ENCODE data around the gene RPS15.

RPS15 gene

DNA sequence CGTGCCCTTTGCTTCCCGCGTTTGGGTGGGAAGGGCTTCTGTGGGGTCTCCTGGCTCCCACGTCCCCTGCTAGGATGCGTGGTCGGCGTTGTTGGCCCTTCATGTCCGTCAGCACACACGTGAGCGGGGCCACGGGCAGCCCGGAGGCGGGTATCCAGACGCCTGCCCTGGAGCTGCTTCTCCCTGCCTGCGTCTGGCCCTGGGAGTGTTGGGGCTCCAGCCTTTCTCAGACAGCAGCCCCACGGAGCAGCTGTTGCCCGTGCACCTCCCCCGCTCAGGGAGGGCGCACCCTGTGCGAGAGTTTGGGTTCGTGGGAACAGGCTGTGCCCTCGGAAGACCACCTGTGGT lies 16.3 kb upstream of the RPS15 start:
- DNase-seq = no peak
- Histone ChIP-seq H3K36me3 (ENCODE audit: control insufficient read depth in 4 of 4, insufficient read depth in 4 of 4, low read length in 3 of 4) (peaks cover 23 to 96% (median 81%) of the 10 kb centered on the region in 4 experiments), H3K27me3 (replicated peaks in 2 of 5; ENCODE audit: control insufficient read depth in 4 of 5, insufficient read depth in 5 of 5, low read length in 4 of 5) (no peaks in the 10 kb centered on the region), H3K27ac (ENCODE audit: insufficient read depth in 1 of 2, low read depth in 1 of 2, low read length in 2 of 2, poor library complexity in 1 of 2, severe bottlenecking in 2 of 2) (no peak overlapping the region), H3K4me3 (ENCODE audit: control insufficient read depth in 1 of 7, extremely low read depth in 1 of 7, insufficient read depth in 4 of 7, low read depth in 2 of 7, low read length in 6 of 7) (no peak overlapping the region), H3K9me3 (ENCODE audit: control extremely low read depth in 1 of 5, control insufficient read depth in 4 of 5, insufficient read depth in 2 of 5, low read depth in 1 of 5, low read length in 4 of 5) (no peaks in the 10 kb centered on the region), H3K4me1 (ENCODE audit: control extremely low read depth in 1 of 4, control insufficient read depth in 4 of 4, insufficient read depth in 4 of 4, low read length in 3 of 4) (peaks cover 0 to 1% (median 0%) of the 10 kb centered on the region in 4 experiments)
- POLR2A ChIA-PET = no interaction called here
- 98% methylated on average over 22 of the region's 22 CpGs for WGBS (ENCODE audit: insufficient coverage)
- CTCF ChIA-PET = no interaction called here

GRCh38 chr19:1422360-1422759 lies 15.8 kb upstream of the RPS15 start:
- Histone ChIP-seq H3K27ac (ENCODE audit: insufficient read depth in 1 of 2, low read depth in 1 of 2, low read length in 2 of 2, poor library complexity in 1 of 2, severe bottlenecking in 2 of 2) (no peak overlapping the region), H3K9me3 (ENCODE audit: control extremely low read depth in 1 of 5, control insufficient read depth in 4 of 5, insufficient read depth in 2 of 5, low read depth in 1 of 5, low read length in 4 of 5) (no peaks in the 10 kb centered on the region), H3K4me1 (ENCODE audit: control extremely low read depth in 1 of 4, control insufficient read depth in 4 of 4, insufficient read depth in 4 of 4, low read length in 3 of 4) (no peaks in the 10 kb centered on the region), H3K27me3 (replicated peaks in 2 of 5; ENCODE audit: control insufficient read depth in 4 of 5, insufficient read depth in 5 of 5, low read length in 4 of 5) (no peaks in the 10 kb centered on the region), H3K4me3 (ENCODE audit: control insufficient read depth in 1 of 7, extremely low read depth in 1 of 7, insufficient read depth in 4 of 7, low read depth in 2 of 7, low read length in 6 of 7) (no peak overlapping the region), H3K36me3 (ENCODE audit: control insufficient read depth in 4 of 4, insufficient read depth in 4 of 4, low read length in 3 of 4) (peaks cover 23 to 96% (median 80%) of the 10 kb centered on the region in 4 experiments)
- POLR2A ChIA-PET = no interaction called here
- CTCF ChIA-PET = no interaction called here
- DNase-seq = no peak
- WGBS (ENCODE audit: insufficient coverage) = 96% methylated on average over 15 of the region's 16 CpGs

DNA sequence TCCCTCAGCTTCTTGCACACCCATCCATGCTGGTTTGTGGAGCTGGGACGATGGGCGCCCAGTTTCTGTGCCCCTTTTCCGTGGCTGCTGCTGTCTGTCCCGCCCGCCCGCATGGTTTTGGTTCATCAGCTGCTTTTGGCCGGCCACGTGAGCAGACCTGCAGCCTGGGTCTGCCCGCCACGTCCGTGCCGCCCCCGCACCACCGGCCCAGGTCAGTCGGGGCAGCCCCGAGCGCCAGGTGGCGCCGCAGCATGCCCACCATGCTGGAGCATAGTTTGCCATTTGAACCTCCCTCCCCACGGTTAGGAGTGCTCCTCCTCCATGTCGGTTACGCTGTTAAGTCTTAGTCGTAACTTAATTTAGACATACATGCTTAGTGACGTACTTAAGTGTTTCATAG lies 15.3 kb upstream of the RPS15 start:
- DNase-seq = no peak
- no peaks in the 10 kb centered on the region for H3K9me3 ChIP-seq (ENCODE audit: control extremely low read depth in 1 of 5, control insufficient read depth in 4 of 5, insufficient read depth in 2 of 5, low read depth in 1 of 5, low read length in 4 of 5)
- ChIA-PET POLR2A (no interaction called here), CTCF (interaction anchor here (1.1 kb wide), 1 partner anchor 14 kb away, joined by 3 read pairs; no protein-coding TSS in a partner anchor)
- no peaks in the 10 kb centered on the region for H3K27me3 ChIP-seq (replicated peaks in 2 of 5; ENCODE audit: control insufficient read depth in 4 of 5, insufficient read depth in 5 of 5, low read length in 4 of 5)
- WGBS (ENCODE audit: insufficient coverage) = 98% methylated on average over 17 of the region's 24 CpGs
- H3K4me3 ChIP-seq (ENCODE audit: control insufficient read depth in 1 of 7, extremely low read depth in 1 of 7, insufficient read depth in 4 of 7, low read depth in 2 of 7, low read length in 6 of 7) = no peak overlapping the region
- H3K27ac ChIP-seq (ENCODE audit: insufficient read depth in 1 of 2, low read depth in 1 of 2, low read length in 2 of 2, poor library complexity in 1 of 2, severe bottlenecking in 2 of 2) = no peak overlapping the region
- no peaks in the 10 kb centered on the region for H3K4me1 ChIP-seq (ENCODE audit: control extremely low read depth in 1 of 4, control insufficient read depth in 4 of 4, insufficient read depth in 4 of 4, low read length in 3 of 4)
- H3K36me3 ChIP-seq (ENCODE audit: control insufficient read depth in 4 of 4, insufficient read depth in 4 of 4, low read length in 3 of 4) = peaks cover 23 to 96% (median 81%) of the 10 kb centered on the region in 4 experiments

GRCh38 chr19:1423436-1424191 lies 14.6 kb upstream of the RPS15 start:
- H3K36me3 ChIP-seq (ENCODE audit: control insufficient read depth in 4 of 4, insufficient read depth in 4 of 4, low read length in 3 of 4) = peaks cover 22 to 97% (median 81%) of the 10 kb centered on the region in 4 experiments
- no peak overlapping the region for H3K27ac ChIP-seq (ENCODE audit: insufficient read depth in 1 of 2, low read depth in 1 of 2, low read length in 2 of 2, poor library complexity in 1 of 2, severe bottlenecking in 2 of 2)
- CTCF ChIA-PET = interaction anchor here (1.1 kb wide), 1 partner anchor 13 kb away, joined by 3 read pairs; no protein-coding TSS in a partner anchor
- H3K27me3 ChIP-seq (replicated peaks in 2 of 5; ENCODE audit: control insufficient read depth in 4 of 5, insufficient read depth in 5 of 5, low read length in 4 of 5) = no peaks in the 10 kb centered on the region
- no peak overlapping the region for H3K4me3 ChIP-seq (ENCODE audit: control insufficient read depth in 1 of 7, extremely low read depth in 1 of 7, insufficient read depth in 4 of 7, low read depth in 2 of 7, low read length in 6 of 7)
- H3K4me1 ChIP-seq (ENCODE audit: control extremely low read depth in 1 of 4, control insufficient read depth in 4 of 4, insufficient read depth in 4 of 4, low read length in 3 of 4) = no peaks in the 10 kb centered on the region
- POLR2A ChIA-PET = no interaction called here
- WGBS (ENCODE audit: insufficient coverage) = 96% methylated on average over 38 of the region's 40 CpGs
- no peak for DNase-seq
- H3K9me3 ChIP-seq (ENCODE audit: control extremely low read depth in 1 of 5, control insufficient read depth in 4 of 5, insufficient read depth in 2 of 5, low read depth in 1 of 5, low read length in 4 of 5) = no peaks in the 10 kb centered on the region

GRCh38 chr19:1424192-1424955 lies 13.8 kb upstream of the RPS15 start:
- no peak for DNase-seq
- 95% methylated on average over 29 of the region's 42 CpGs for WGBS (ENCODE audit: insufficient coverage)
- ChIA-PET POLR2A (no interaction called here), CTCF (interaction anchor here (1.1 kb wide), 1 partner anchor 12 kb away, joined by 3 read pairs; no protein-coding TSS in a partner anchor)
- Histone ChIP-seq H3K9me3 (ENCODE audit: control extremely low read depth in 1 of 5, control insufficient read depth in 4 of 5, insufficient read depth in 2 of 5, low read depth in 1 of 5, low read length in 4 of 5) (no peaks in the 10 kb centered on the region), H3K36me3 (ENCODE audit: control insufficient read depth in 4 of 4, insufficient read depth in 4 of 4, low read length in 3 of 4) (peaks cover 22 to 97% (median 78%) of the 10 kb centered on the region in 4 experiments), H3K4me1 (ENCODE audit: control extremely low read depth in 1 of 4, control insufficient read depth in 4 of 4, insufficient read depth in 4 of 4, low read length in 3 of 4) (no peaks in the 10 kb centered on the region), H3K4me3 (ENCODE audit: control insufficient read depth in 1 of 7, extremely low read depth in 1 of 7, insufficient read depth in 4 of 7, low read depth in 2 of 7, low read length in 6 of 7) (no peak overlapping the region), H3K27me3 (replicated peaks in 2 of 5; ENCODE audit: control insufficient read depth in 4 of 5, insufficient read depth in 5 of 5, low read length in 4 of 5) (no peaks in the 10 kb centered on the region), H3K27ac (ENCODE audit: insufficient read depth in 1 of 2, low read depth in 1 of 2, low read length in 2 of 2, poor library complexity in 1 of 2, severe bottlenecking in 2 of 2) (no peak overlapping the region)

DNA sequence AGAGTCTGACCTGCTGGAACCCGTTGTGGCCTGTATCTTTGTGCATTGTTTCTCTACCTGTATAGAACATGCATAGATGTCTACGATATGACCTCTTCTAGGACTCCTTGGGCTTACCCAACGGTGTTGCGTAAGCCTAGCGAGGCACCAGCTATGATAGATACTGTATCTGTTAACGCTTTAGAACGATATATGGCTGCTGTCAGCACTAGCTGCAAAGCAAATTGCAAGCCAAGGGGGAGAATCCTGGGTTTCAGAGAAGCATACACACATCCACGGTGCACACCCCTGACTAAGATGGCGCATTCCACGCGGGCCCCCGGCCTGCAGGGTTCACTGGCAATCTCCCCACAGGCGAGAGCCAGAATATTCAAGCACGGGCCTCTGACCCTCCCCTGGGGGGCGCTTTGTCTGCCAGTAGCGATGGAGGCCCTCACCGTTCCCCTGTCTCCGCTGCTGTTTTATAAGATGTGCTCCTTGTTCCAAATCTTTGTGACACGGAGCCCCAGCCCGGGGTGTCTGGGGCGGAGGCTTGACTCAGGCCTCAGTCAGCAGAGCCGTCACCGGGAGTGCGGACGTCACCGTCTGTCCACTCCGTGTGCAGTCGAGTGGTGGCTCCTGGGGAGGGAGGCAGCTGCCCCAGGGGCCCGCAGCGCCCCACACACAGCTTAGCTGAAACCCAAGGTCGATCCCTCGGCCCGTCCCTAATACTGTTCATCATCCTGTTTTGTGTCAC lies 12.9 kb upstream of the RPS15 start:
- WGBS (ENCODE audit: insufficient coverage) = 95% methylated on average over 33 of the region's 33 CpGs
- no peak for DNase-seq
- Histone ChIP-seq H3K4me1 (ENCODE audit: control extremely low read depth in 1 of 4, control insufficient read depth in 4 of 4, insufficient read depth in 4 of 4, low read length in 3 of 4) (no peaks in the 10 kb centered on the region), H3K4me3 (ENCODE audit: control insufficient read depth in 1 of 7, extremely low read depth in 1 of 7, insufficient read depth in 4 of 7, low read depth in 2 of 7, low read length in 6 of 7) (no peak overlapping the region), H3K27ac (ENCODE audit: insufficient read depth in 1 of 2, low read depth in 1 of 2, low read length in 2 of 2, poor library complexity in 1 of 2, severe bottlenecking in 2 of 2) (no peak overlapping the region), H3K27me3 (replicated peaks in 2 of 5; ENCODE audit: control insufficient read depth in 4 of 5, insufficient read depth in 5 of 5, low read length in 4 of 5) (no peaks in the 10 kb centered on the region), H3K9me3 (ENCODE audit: control extremely low read depth in 1 of 5, control insufficient read depth in 4 of 5, insufficient read depth in 2 of 5, low read depth in 1 of 5, low read length in 4 of 5) (no peaks in the 10 kb centered on the region), H3K36me3 (ENCODE audit: control insufficient read depth in 4 of 4, insufficient read depth in 4 of 4, low read length in 3 of 4) (peaks cover 22 to 98% (median 82%) of the 10 kb centered on the region in 4 experiments)
- ChIA-PET POLR2A (interaction anchor here (0.5 kb wide), 1 partner anchor 11 kb away, joined by 4 read pairs; no protein-coding TSS in a partner anchor), CTCF (no interaction called here)
